OCI-LY7 (cell line): ENCODE data around the gene ADCY5. TPM values are rescaled to one million over a fixed set of nuclear protein-coding genes. Genes with fewer than 3 reads are reported as not detected.

Source experiments
- BruUV-seq: library from RNA; stranded (reverse); fragments of 400-500 nt; replicated peaks from 2 replicates; lab custom pipeline; 2021; lab: Mats Ljungman, UMichigan
- CTCF ChIA-PET: fragments of 300-600 bp; sonication (Branson Sonifier 250); formaldehyde crosslinking; loops from one replicate; lab custom pipeline; 2022; ENCODE audit warnings: antibody characterized with exemption; ENCODE audit not compliant: unreplicated experiment; lab: Charles Lee
- POLR2A ChIA-PET: fragments of 300-600 bp; sonication (Branson Sonifier 250); formaldehyde crosslinking; loops from one replicate; lab custom pipeline; 2022; ENCODE audit warnings: antibody characterized with exemption; lab: Charles Lee
- DNase-seq: peaks from one replicate; pipeline ENCODE4 v3.0.0-alpha.2; 2015; ENCODE audit warnings: low spot score
- H2AFZ ChIP-seq: fragments of 200-600 bp; sonication (generic), shearing (Covaris generic); 2 replicates; pipeline ENCODE4 v1.6.1; 2014; ENCODE audit warnings: mild to moderate bottlenecking, antibody characterized with exemption, low read length, moderate library complexity
- H3K27ac ChIP-seq: fragments of 200-600 bp; sonication (generic); 2 replicates; pipeline ENCODE4 v1.5.1; 2014; ENCODE audit warnings: mixed run types, low read depth, mild to moderate bottlenecking, moderate library complexity, low read length, inconsistent platforms; ENCODE audit not compliant: poor library complexity, severe bottlenecking
- H3K36me3 ChIP-seq: fragments of 200-600 bp; sonication (generic); 2 replicates; pipeline ENCODE4 v1.6.1; 2014; ENCODE audit warnings: mild to moderate bottlenecking, antibody characterized with exemption, low read length, moderate library complexity, mixed read lengths; ENCODE audit not compliant: insufficient read depth
- H3K4me1 ChIP-seq: fragments of 200-600 bp; sonication (generic); 2 replicates; pipeline ENCODE4 v1.5.1; 2014; ENCODE audit warnings: mild to moderate bottlenecking, low read length; ENCODE audit not compliant: insufficient read depth, poor library complexity, severe bottlenecking
- H3K4me2 ChIP-seq: fragments of 200-600 bp; sonication (generic); 2 replicates; pipeline ENCODE4 v1.6.1; 2014; ENCODE audit warnings: mild to moderate bottlenecking, low read length
- H3K4me3 ChIP-seq: fragments of 200-600 bp; sonication (generic); 2 replicates; pipeline ENCODE4 v1.5.1; 2014; ENCODE audit warnings: mild to moderate bottlenecking, low read depth, low read length; ENCODE audit not compliant: poor library complexity, severe bottlenecking
- H3K79me2 ChIP-seq: fragments of 200-600 bp; sonication (generic); 2 replicates; pipeline ENCODE4 v1.6.1; 2016; ENCODE audit warnings: low read depth, mild to moderate bottlenecking, low read length, moderate library complexity, mixed read lengths; ENCODE audit not compliant: insufficient read depth
- H3K9me2 ChIP-seq: fragments of 200-600 bp; sonication (generic); 2 replicates; pipeline ENCODE4 v1.6.1; 2016; ENCODE audit warnings: mild to moderate bottlenecking, low read length, mixed read lengths; ENCODE audit not compliant: insufficient read depth
- H3K9me3 ChIP-seq: fragments of 200-600 bp; sonication (generic); 2 replicates; pipeline ENCODE4 v1.6.1; 2014; ENCODE audit warnings: mild to moderate bottlenecking, mixed run types, low read length, mixed read lengths
- H4K20me1 ChIP-seq: fragments of 200-600 bp; sonication (generic); 2 replicates; pipeline ENCODE4 v1.6.1; 2014; ENCODE audit warnings: mild to moderate bottlenecking, antibody characterized with exemption, low read length, moderate library complexity, mixed read lengths; ENCODE audit not compliant: insufficient read depth
- CTCF ChIP-seq: fragments of 200-600 bp; sonication (generic); conservative IDR thresholded peaks from 2 replicates; pipeline ENCODE4 v1.5.1; 2014; ENCODE audit warnings: mild to moderate bottlenecking, antibody characterized with exemption, low read length, moderate library complexity, mixed read lengths
- EZH2phosphoT487 ChIP-seq: fragments of 200-600 bp; sonication (generic); IDR thresholded peaks from 2 replicates; pipeline ENCODE4 v1.6.1; 2018; ENCODE audit warnings: low read depth, borderline replicate concordance, mild to moderate bottlenecking, mixed run types, antibody characterized with exemption, low read length, moderate library complexity, mixed read lengths
- intact Hi-C: fragments of 100-400 bp; cut with micrococcal nuclease; formaldehyde crosslinking; loops from one replicate; pipeline ENCODE4 v1.10.0; 2022; ENCODE audit not compliant: unreplicated experiment
- total RNA-seq, 2 experiments: library from RNA; depleted of rRNA in 1 of 2; stranded (reverse); fragments of >200 nt in 1 of 2; shearing (Covaris generic) in 1 of 2; gene quantifications; 2 replicates each; pipeline ENCODE4 v1.2.3, GENCODE V29; 2014 to 2022

The ADCY5 gene
- total RNA-seq, 2 experiments from 2014 or later: 0.03 to 0.63 TPM

- no TSS peak for BruUV-seq
- H3K4me2 ChIP-seq: no peak overlapping the region
These were observed 136.3 kb downstream of the ADCY5 start for GRCh38 chr3:123312331-123313265.

DNA sequence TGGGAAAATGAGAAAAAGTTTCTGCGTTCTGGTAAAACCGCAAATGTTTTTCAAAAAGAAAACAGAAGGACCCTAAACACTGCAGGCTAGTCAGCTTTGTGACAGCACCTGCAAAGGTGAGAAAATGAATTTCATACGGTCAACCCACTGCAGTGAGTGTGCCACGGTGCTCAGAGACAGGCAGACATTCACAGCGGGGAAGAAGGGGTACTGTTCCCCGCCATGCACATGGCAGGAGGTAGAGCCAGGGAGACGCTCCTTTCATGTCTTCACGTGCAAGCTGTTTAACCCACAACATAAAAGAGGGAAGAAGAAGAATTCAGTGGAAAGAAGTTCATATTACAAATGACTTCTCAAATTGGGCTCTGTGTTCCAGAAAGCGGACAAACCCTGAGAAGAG, 137.7 kb downstream of the ADCY5 start:
- Histone ChIP-seq H3K27ac (no peak overlapping the region), H3K9me2 (no peaks in the 10 kb centered on the region), H3K4me1 (peaks cover 10% of the 10 kb centered on the region), H3K36me3 (no peaks in the 10 kb centered on the region), H4K20me1 (no peaks in the 10 kb centered on the region), H3K4me2 (no peak overlapping the region), H3K79me2 (no peaks in the 10 kb centered on the region), H2AFZ (no peak overlapping the region), H3K9me3 (no peaks in the 10 kb centered on the region), H3K4me3 (no peak overlapping the region)
- ChIA-PET POLR2A (no interaction called here), CTCF (interaction anchor here (0.6 kb wide), 1 partner anchor 14 kb away, joined by 3 read pairs; no protein-coding TSS in a partner anchor)
- intact Hi-C loops: no loop called here
- no TSS peak for BruUV-seq
- DNase-seq: no peak
- no peak for TF ChIP-seq EZH2phosphoT487
- no peak for TF ChIP-seq CTCF

More at GRCh38 chr3:123312331-123313265, 136.3 kb downstream of the ADCY5 start:
- Histone ChIP-seq H3K9me2 (no peaks in the 10 kb centered on the region), H2AFZ (no peak overlapping the region), H4K20me1 (no peaks in the 10 kb centered on the region), H3K9me3 (no peaks in the 10 kb centered on the region), H3K4me1 (peaks cover 10% of the 10 kb centered on the region), H3K79me2 (no peaks in the 10 kb centered on the region), H3K27ac (no peak overlapping the region), H3K4me3 (no peak overlapping the region), H3K36me3 (no peaks in the 10 kb centered on the region)
- no peak for DNase-seq
- ChIA-PET POLR2A (no interaction called here), CTCF (no interaction called here)
- TF ChIP-seq CTCF (no peak), EZH2phosphoT487 (no peak)
- intact Hi-C loops: no loop called here

- no TSS peak for BruUV-seq
- no peak for DNase-seq
- H3K4me2 ChIP-seq: no peak overlapping the region
- POLR2A ChIA-PET: no interaction called here
- TF ChIP-seq CTCF: no peak
- TF ChIP-seq EZH2phosphoT487: no peak
- H3K36me3 ChIP-seq: no peaks in the 10 kb centered on the region
- CTCF ChIA-PET: no interaction called here
- H3K9me3 ChIP-seq: no peaks in the 10 kb centered on the region
- H3K4me3 ChIP-seq: no peak overlapping the region
- no peaks in the 10 kb centered on the region for H3K79me2 ChIP-seq
- no peak overlapping the region for H3K27ac ChIP-seq
- no peaks in the 10 kb centered on the region for H4K20me1 ChIP-seq
- intact Hi-C loops: no loop called here
- no peaks in the 10 kb centered on the region for H3K9me2 ChIP-seq
- H2AFZ ChIP-seq: no peak overlapping the region
- H3K4me1 ChIP-seq: peaks cover 10% of the 10 kb centered on the region
These were observed 138.1 kb downstream of the ADCY5 start for GRCh38 chr3:123310741-123311140.
